NCI-H526 treated with DMSO at 0.1 percent for 48 hours (cell line): ENCODE data around the gene GPR39.
A peak's percentile ranks its signal among the peaks of the same experiment; 100 is the strongest.

Experiments
- DNase-seq: peaks from one replicate; lab custom pipeline; 2025; lab: John Stamatoyannopoulos, UW

GPR39 gene

GRCh38 chr2:132671151-132671835, 254.7 kb downstream of the GPR39 start:
- DNase-seq = no peak

GRCh38 chr2:132676999-132677398, 260.4 kb downstream of the GPR39 start:
- DNase-seq = peak; percentile 46

- DNase-seq = no peak
Measured at GRCh38 chr2:132677661-132678060, 261.1 kb downstream of the GPR39 start.

- DNase-seq = no peak
Measured at GRCh38 chr2:132678483-132678882, 261.9 kb downstream of the GPR39 start.

- DNase-seq = peak; percentile 65
Measured at GRCh38 chr2:132680544-132680943, 263.9 kb downstream of the GPR39 start.

GRCh38 chr2:132681766-132682165, 265.2 kb downstream of the GPR39 start:
- DNase-seq = no peak

GRCh38 chr2:132690664-132691303, 274.2 kb downstream of the GPR39 start:
- DNase-seq = no peak

- no peak for DNase-seq
Measured at GRCh38 chr2:132691556-132691955, 275.0 kb downstream of the GPR39 start.

GRCh38 chr2:132692816-132693215, 276.2 kb downstream of the GPR39 start:
- DNase-seq = no peak
